Hepatocyte (in vitro differentiated cells): ENCODE results near the gene MAGI1. TPM values are rescaled to one million over a fixed set of nuclear protein-coding genes. Genes with fewer than 3 reads are reported as not detected.

Experiments
- DNase-seq: peaks from one replicate; pipeline ENCODE4 v3.0.0-alpha.2; 2016; ENCODE audit warnings: low spot score
- H2AFZ ChIP-seq: fragments of 200-600 bp; sonication (generic); 2 replicates; pipeline ENCODE4 v1.6.0; 2016; ENCODE audit warnings: antibody characterized with exemption, mild to moderate bottlenecking
- H3K27ac ChIP-seq: fragments of 200-600 bp; sonication (generic); 2 replicates; pipeline ENCODE4 v1.5.1; 2016; ENCODE audit warnings: mild to moderate bottlenecking
- H3K27me3 ChIP-seq: fragments of 200-600 bp; sonication (generic); 2 replicates; pipeline ENCODE4 v1.6.1; 2016
- H3K36me3 ChIP-seq: fragments of 200-600 bp; sonication (generic); replicated peaks from 2 replicates; pipeline ENCODE4 v1.5.1; 2016; ENCODE audit warnings: low read depth; ENCODE audit not compliant: insufficient read depth
- H3K4me1 ChIP-seq: fragments of 200-600 bp; sonication (generic); 2 replicates; pipeline ENCODE4 v1.5.1; 2016; ENCODE audit warnings: mild to moderate bottlenecking, moderate library complexity; ENCODE audit not compliant: insufficient read depth
- H3K4me2 ChIP-seq: fragments of 200-600 bp; sonication (generic); 2 replicates; pipeline ENCODE4 v1.6.0; 2016
- H3K4me3 ChIP-seq: fragments of 200-600 bp; sonication (generic); 2 replicates; pipeline ENCODE4 v1.5.1; 2016; ENCODE audit warnings: mild to moderate bottlenecking
- H3K79me2 ChIP-seq: fragments of 200-600 bp; sonication (generic); 2 replicates; pipeline ENCODE4 v1.6.0; 2017; ENCODE audit warnings: mild to moderate bottlenecking
- H3K9me2 ChIP-seq: fragments of 200-600 bp; sonication (generic); replicated peaks from 2 replicates; pipeline ENCODE4 v1.6.0; 2017; ENCODE audit warnings: mild to moderate bottlenecking; ENCODE audit not compliant: insufficient read depth
- H3K9me3 ChIP-seq: fragments of 200-600 bp; sonication (generic); 2 replicates; pipeline ENCODE4 v1.5.1; 2016; ENCODE audit warnings: low read depth, mild to moderate bottlenecking
- H4K20me1 ChIP-seq: fragments of 200-600 bp; sonication (generic); 2 replicates; pipeline ENCODE4 v1.6.0; 2016; ENCODE audit warnings: mild to moderate bottlenecking; ENCODE audit not compliant: insufficient read depth, poor library complexity, severe bottlenecking
- CTCF ChIP-seq: fragments of 200-600 bp; sonication (generic); IDR thresholded peaks from 2 replicates; pipeline ENCODE4 v1.5.1; 2016; ENCODE audit warnings: antibody characterized with exemption, mild to moderate bottlenecking; ENCODE audit not compliant: poor library complexity
- EZH2 ChIP-seq: fragments of 200-600 bp; sonication (generic); IDR thresholded peaks from 2 replicates; pipeline ENCODE4 v1.6.1; 2016; ENCODE audit warnings: antibody characterized with exemption, mild to moderate bottlenecking, borderline replicate concordance
- EZH2phosphoT487 ChIP-seq: fragments of 200-600 bp; sonication (generic); IDR thresholded peaks from one replicate; pipeline ENCODE4 v1.6.1; 2018; ENCODE audit warnings: antibody characterized with exemption, mild to moderate bottlenecking, low read depth, moderate library complexity; ENCODE audit not compliant: unreplicated experiment, severe bottlenecking
- WGBS: methylation state at CpG from one replicate; pipeline ENCODE4 v1.1.6; 2016; ENCODE audit warnings: low lambda C conversion rate; ENCODE audit errors: missing lambda C conversion rate; 5-methylcytosine and 5-hydroxymethylcytosine counted together
- polyA plus RNA-seq: library from polyadenylated mRNA; unstranded; fragments of >200 nt; fragmentation: Nextera tagmentation; extraction: Ambion mirVana; gene quantifications from 2 replicates; pipeline ENCODE4 v1.2.1, GENCODE V29; 2016
- total RNA-seq: library from RNA; depleted of rRNA; stranded (reverse); fragments of >200 nt; gene quantifications from 2 replicates; pipeline ENCODE4 v1.2.3, GENCODE V29; 2014

The MAGI1 gene
- total and polyA plus RNA-seq, 2 experiments from 2014 or later = 26.2 to 43.5 TPM

GRCh38 chr3:65975032-65975431, 63.7 kb downstream of the MAGI1 start:
- TF ChIP-seq EZH2phosphoT487 (no peak), EZH2 (no peak), CTCF (no peak)
- Histone ChIP-seq H4K20me1 (no peaks in the 10 kb centered on the region), H3K4me1 (peaks cover 12% of the 10 kb centered on the region), H3K27me3 (no peaks in the 10 kb centered on the region), H3K4me2 (no peak overlapping the region), H2AFZ (no peak overlapping the region), H3K9me3 (no peaks in the 10 kb centered on the region), H3K79me2 (peaks cover 53% of the 10 kb centered on the region), H3K9me2 (no peaks in the 10 kb centered on the region), H3K36me3 (no peaks in the 10 kb centered on the region), H3K4me3 (no peak overlapping the region), H3K27ac (no peak overlapping the region)
- no peak for DNase-seq
- 98% methylated on average over 3 of the region's 3 CpGs for WGBS

GRCh38 chr3:65974509-65974908, 64.2 kb downstream of the MAGI1 start:
- Histone ChIP-seq H4K20me1 (no peaks in the 10 kb centered on the region), H3K9me2 (no peaks in the 10 kb centered on the region), H3K9me3 (no peaks in the 10 kb centered on the region), H2AFZ (no peak overlapping the region), H3K4me2 (no peak overlapping the region), H3K36me3 (no peaks in the 10 kb centered on the region), H3K27ac (no peak overlapping the region), H3K27me3 (no peaks in the 10 kb centered on the region), H3K79me2 (peaks cover 56% of the 10 kb centered on the region), H3K4me1 (peaks cover 12% of the 10 kb centered on the region), H3K4me3 (no peak overlapping the region)
- TF ChIP-seq EZH2 = no peak
- TF ChIP-seq EZH2phosphoT487 = no peak
- no peak for TF ChIP-seq CTCF
- 96% methylated on average over 4 of the region's 4 CpGs for WGBS
- DNase-seq = no peak

GRCh38 chr3:65972765-65973164, 66.0 kb downstream of the MAGI1 start:
- Histone ChIP-seq H4K20me1 (no peaks in the 10 kb centered on the region), H2AFZ (no peak overlapping the region), H3K4me3 (no peak overlapping the region), H3K4me2 (no peak overlapping the region), H3K27me3 (no peaks in the 10 kb centered on the region), H3K9me2 (no peaks in the 10 kb centered on the region), H3K27ac (no peak overlapping the region), H3K79me2 (peaks cover 66% of the 10 kb centered on the region), H3K4me1 (peaks cover 12% of the 10 kb centered on the region), H3K36me3 (no peaks in the 10 kb centered on the region), H3K9me3 (no peaks in the 10 kb centered on the region)
- no peak for TF ChIP-seq CTCF
- no peak for TF ChIP-seq EZH2phosphoT487
- no peak for TF ChIP-seq EZH2
- DNase-seq = no peak
- WGBS = 86% methylated on average over 1 of the region's 1 CpG
